Neural cell (in vitro differentiated cells): ENCODE data around the gene ZFP36L2. TPM values are rescaled to one million over a fixed set of nuclear protein-coding genes. Genes with fewer than 3 reads are reported as not detected.

Source experiments
- H2AFZ ChIP-seq: fragments of 200-600, 300-800 bp; sonication (generic), shearing (Covaris generic); 2 replicates; pipeline ENCODE4 v1.6.0; 2014; ENCODE audit warnings: low read depth, mild to moderate bottlenecking, antibody characterized with exemption, low read length, moderate library complexity
- H3F3A ChIP-seq: fragments of 200-600 bp; shearing (Covaris generic); 2 replicates; pipeline ENCODE4 v1.6.1; 2016; ENCODE audit warnings: mild to moderate bottlenecking, moderate library complexity, mixed read lengths, antibody characterized with exemption, low read length; ENCODE audit not compliant: insufficient read depth, poor library complexity, severe bottlenecking
- H3K27ac ChIP-seq: fragments of 200-600, 300-800 bp; sonication (generic), shearing (Covaris generic); 2 replicates; pipeline ENCODE4 v1.5.1; 2014; ENCODE audit warnings: mild to moderate bottlenecking, low read length, moderate library complexity
- H3K27me3 ChIP-seq: fragments of 300-800, 200-600 bp; sonication (generic), shearing (Covaris generic); 2 replicates; pipeline ENCODE4 v1.6.0; 2014; ENCODE audit warnings: mild to moderate bottlenecking, low read depth, low read length, moderate library complexity; ENCODE audit not compliant: insufficient read depth
- H3K36me3 ChIP-seq: fragments of 300-800, 200-600 bp; sonication (generic), shearing (Covaris generic); 2 replicates; pipeline ENCODE4 v1.5.1; 2014; ENCODE audit warnings: mild to moderate bottlenecking, antibody characterized with exemption, low read length, moderate library complexity; ENCODE audit not compliant: insufficient read depth
- H3K4me2 ChIP-seq: fragments of 300-800, 200-600 bp; sonication (generic), shearing (Covaris generic); 2 replicates; pipeline ENCODE4 v1.6.0; 2014; ENCODE audit warnings: mild to moderate bottlenecking, low read length
- H3K4me3 ChIP-seq: fragments of 300-800, 200-600 bp; sonication (generic), shearing (Covaris generic); 2 replicates; pipeline ENCODE4 v1.5.1; 2014; ENCODE audit warnings: mild to moderate bottlenecking, low read length, moderate library complexity
- H3K79me2 ChIP-seq: fragments of 200-600 bp; shearing (Covaris generic); replicated peaks from 2 replicates; pipeline ENCODE4 v1.6.0; 2014; ENCODE audit warnings: mild to moderate bottlenecking, low read length, moderate library complexity; ENCODE audit not compliant: insufficient read depth
- H3K9ac ChIP-seq: fragments of 300-800, 200-600 bp; sonication (generic), shearing (Covaris generic); 2 replicates; pipeline ENCODE4 v1.6.1; 2016; ENCODE audit warnings: mild to moderate bottlenecking, low read length, mixed read lengths
- H3K9me2 ChIP-seq: fragments of 200-600 bp; shearing (Covaris generic); 2 replicates; pipeline ENCODE4 v1.6.1; 2016; ENCODE audit warnings: mild to moderate bottlenecking, low read length, mixed read lengths; ENCODE audit not compliant: insufficient read depth
- H3K9me3 ChIP-seq: fragments of 200-600, 300-800 bp; sonication (generic), shearing (Covaris generic); 2 replicates; pipeline ENCODE4 v1.6.1; 2016; ENCODE audit warnings: mild to moderate bottlenecking, mixed run types, low read length, moderate library complexity, mixed read lengths
- H4K20me1 ChIP-seq: fragments of 200-600 bp; shearing (Covaris generic); 2 replicates; pipeline ENCODE4 v1.6.1; 2016; ENCODE audit warnings: mild to moderate bottlenecking, mixed run types; ENCODE audit not compliant: insufficient read depth
- CTCF ChIP-seq: fragments of 450-650 bp; IDR thresholded peaks from 2 replicates; pipeline ENCODE4 v1.5.1; 2014; ENCODE audit warnings: antibody characterized with exemption, mild to moderate bottlenecking, moderate library complexity; ENCODE audit not compliant: poor library complexity, severe bottlenecking
- EP300 ChIP-seq: fragments of 450-650 bp; conservative IDR thresholded peaks from 2 replicates; pipeline ENCODE4 v1.6.1; 2014; ENCODE audit warnings: antibody characterized with exemption, mild to moderate bottlenecking, moderate library complexity; ENCODE audit not compliant: poor library complexity, severe bottlenecking
- EZH2 ChIP-seq: fragments of 200-600, 300-800 bp; shearing (Covaris generic), sonication (generic); IDR thresholded peaks from 2 replicates; pipeline ENCODE4 v1.6.1; 2014; ENCODE audit warnings: antibody characterized with exemption, low read length, borderline replicate concordance, mild to moderate bottlenecking; ENCODE audit not compliant: insufficient read depth, poor library complexity, severe bottlenecking
- MXI1 ChIP-seq: fragments of 450-650 bp; conservative IDR thresholded peaks from 2 replicates; pipeline ENCODE4 v1.6.1; 2014; ENCODE audit warnings: antibody characterized with exemption, mild to moderate bottlenecking; ENCODE audit not compliant: poor library complexity, severe bottlenecking
- POLR2AphosphoS5 ChIP-seq: IDR thresholded peaks from 2 replicates; pipeline ENCODE4 v1.6.1; 2012
- RAD21 ChIP-seq: fragments of 450-650 bp; conservative IDR thresholded peaks from 2 replicates; pipeline ENCODE4 v1.6.1; 2014; ENCODE audit warnings: antibody characterized with exemption, mild to moderate bottlenecking, moderate library complexity
- REST ChIP-seq: IDR thresholded peaks from 2 replicates; pipeline ENCODE4 v1.6.1; 2012; ENCODE audit warnings: borderline replicate concordance
- SMC3 ChIP-seq: fragments of 450-650 bp; conservative IDR thresholded peaks from 2 replicates; pipeline ENCODE4 v1.6.1; 2014; ENCODE audit warnings: antibody characterized with exemption, mild to moderate bottlenecking, moderate library complexity; ENCODE audit not compliant: poor library complexity
- TAF1 ChIP-seq: IDR thresholded peaks from 2 replicates; pipeline ENCODE4 v1.6.1; 2012; ENCODE audit warnings: low read depth
- polyA plus RNA-seq: library from polyadenylated mRNA; depleted of rRNA; stranded (reverse); fragments of >200 nt; gene quantifications from 2 replicates; pipeline ENCODE4 v1.2.3, GENCODE V29; 2014

ZFP36L2 gene
- polyA plus RNA-seq, 1 donor from 2014 or later = 0.33 TPM

GRCh38 chr2:43251171-43251731 lies 24.8 kb upstream of the ZFP36L2 start:
- TF ChIP-seq SMC3 (no peak), RAD21 (no peak), EZH2 (no peak), REST (no peak), TAF1 (no peak), MXI1 (no peak), EP300 (no peak), CTCF (no peak), POLR2AphosphoS5 (no peak)
- Histone ChIP-seq H3K4me3 (no peak overlapping the region), H3F3A (no peaks in the 10 kb centered on the region), H3K9me3 (no peaks in the 10 kb centered on the region), H3K79me2 (no peaks in the 10 kb centered on the region), H3K4me2 (no peak overlapping the region), H2AFZ (no peak overlapping the region), H3K27ac (no peak overlapping the region), H3K9me2 (no peaks in the 10 kb centered on the region), H3K27me3 (no peaks in the 10 kb centered on the region), H3K36me3 (no peaks in the 10 kb centered on the region), H3K9ac (no peak overlapping the region), H4K20me1 (no peaks in the 10 kb centered on the region)

GRCh38 chr2:43250015-43250414 lies 23.6 kb upstream of the ZFP36L2 start:
- no peak overlapping the region for H3K4me2 ChIP-seq
- no peaks in the 10 kb centered on the region for H3K9me2 ChIP-seq
- no peaks in the 10 kb centered on the region for H4K20me1 ChIP-seq

More at GRCh38 chr2:43250015-43250414, 23.6 kb upstream of the ZFP36L2 start:
- Histone ChIP-seq H3F3A (no peaks in the 10 kb centered on the region), H3K27ac (no peak overlapping the region), H3K9ac (no peak overlapping the region), H3K4me3 (no peak overlapping the region), H2AFZ (no peak overlapping the region), H3K79me2 (no peaks in the 10 kb centered on the region), H3K36me3 (no peaks in the 10 kb centered on the region), H3K27me3 (no peaks in the 10 kb centered on the region), H3K9me3 (no peaks in the 10 kb centered on the region)
- no peak for TF ChIP-seq POLR2AphosphoS5
- TF ChIP-seq MXI1 = no peak
- TF ChIP-seq CTCF = no peak
- no peak for TF ChIP-seq SMC3
